ENCODE results near the gene DNAJB5. TPM values are rescaled to one million over a fixed set of nuclear protein-coding genes. Genes with fewer than 3 reads are reported as not detected.

The DNAJB5 gene
- total RNA-seq, 3 donors from 2014 or later = 1.2 to 32.9 (median 5.8) TPM

DNA sequence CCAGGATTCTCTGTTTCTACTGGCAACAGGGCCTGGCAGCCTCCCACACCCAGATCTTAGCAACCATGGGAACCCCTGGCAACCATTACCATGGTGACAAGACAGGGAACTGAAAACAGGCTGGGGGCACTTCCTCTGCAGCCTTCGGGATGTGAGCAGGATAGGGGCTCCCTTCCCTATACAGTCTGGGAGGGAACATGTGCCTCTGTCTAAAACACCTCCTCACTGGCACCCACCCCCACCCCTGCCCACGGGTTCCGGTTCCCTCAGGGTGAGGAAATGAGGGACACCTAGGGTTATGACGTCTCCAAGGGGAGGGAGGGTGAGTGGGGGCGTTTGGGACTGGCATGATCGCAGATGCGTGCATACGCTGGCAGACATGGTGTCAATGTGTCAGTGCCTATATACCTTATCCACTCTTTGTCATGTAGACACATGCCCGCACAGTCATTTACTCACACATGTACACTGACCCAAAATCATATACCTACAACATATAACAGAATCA is 3.0 kb upstream of the DNAJB5 start:
- no peak for TF ChIP-seq CTCF (IDR thresholded peaks at IDR 0.05)
- intact Hi-C loops (cut with DNase I, micrococcal nuclease) = loop anchor here in 1 of 2 donors (5.0 kb wide), 1 partner anchor 89 kb away; a partner anchor contains a TSS
- Histone ChIP-seq H3K9me3 (no peaks in the 10 kb centered on the region), H3K4me3 (no peak overlapping the region), H3K4me1 (ENCODE audit: low read depth) (peaks cover 4% of the 10 kb centered on the region), H3K36me3 (ENCODE audit: low read depth) (no peaks in the 10 kb centered on the region)
- DNase-seq (peak in 1 of 3 donors; percentile 22), ATAC-seq (no peak)

DNA sequence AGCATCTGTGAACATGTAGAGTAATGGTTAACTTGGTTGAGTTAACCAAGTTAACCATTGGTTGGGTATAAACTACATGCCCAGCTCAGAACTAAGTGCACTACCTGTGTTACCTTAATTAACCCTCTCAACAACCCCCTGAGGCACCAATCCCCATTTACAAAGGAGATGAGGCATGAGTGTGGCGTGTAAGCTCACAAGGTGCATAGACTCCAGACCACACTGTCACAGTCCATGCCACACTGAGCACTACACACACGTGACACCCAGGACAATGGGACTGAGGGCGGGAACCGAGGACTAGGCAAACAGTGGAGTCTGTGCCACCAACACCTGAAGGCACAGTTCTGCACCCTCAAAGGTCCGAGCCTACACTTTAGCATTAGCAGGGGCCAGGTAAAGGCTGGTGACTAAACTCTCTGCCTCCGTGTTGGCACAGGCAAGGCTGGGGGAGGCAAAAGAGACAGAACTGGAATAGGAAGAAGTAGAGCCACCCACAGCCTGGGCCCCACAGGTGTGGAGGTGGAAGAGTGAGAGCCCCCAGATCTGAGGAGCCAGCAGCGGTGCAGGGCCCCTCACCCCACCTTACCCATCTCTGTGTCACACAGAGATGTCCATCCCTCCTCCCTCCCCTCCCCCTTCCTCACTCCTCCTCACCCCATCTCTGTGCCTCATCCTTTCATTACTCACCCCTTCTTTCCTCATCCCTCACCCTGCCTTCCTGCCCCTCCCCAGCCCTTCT is 2.2 kb upstream of the DNAJB5 start:
- DNase-seq = no peak

DNA sequence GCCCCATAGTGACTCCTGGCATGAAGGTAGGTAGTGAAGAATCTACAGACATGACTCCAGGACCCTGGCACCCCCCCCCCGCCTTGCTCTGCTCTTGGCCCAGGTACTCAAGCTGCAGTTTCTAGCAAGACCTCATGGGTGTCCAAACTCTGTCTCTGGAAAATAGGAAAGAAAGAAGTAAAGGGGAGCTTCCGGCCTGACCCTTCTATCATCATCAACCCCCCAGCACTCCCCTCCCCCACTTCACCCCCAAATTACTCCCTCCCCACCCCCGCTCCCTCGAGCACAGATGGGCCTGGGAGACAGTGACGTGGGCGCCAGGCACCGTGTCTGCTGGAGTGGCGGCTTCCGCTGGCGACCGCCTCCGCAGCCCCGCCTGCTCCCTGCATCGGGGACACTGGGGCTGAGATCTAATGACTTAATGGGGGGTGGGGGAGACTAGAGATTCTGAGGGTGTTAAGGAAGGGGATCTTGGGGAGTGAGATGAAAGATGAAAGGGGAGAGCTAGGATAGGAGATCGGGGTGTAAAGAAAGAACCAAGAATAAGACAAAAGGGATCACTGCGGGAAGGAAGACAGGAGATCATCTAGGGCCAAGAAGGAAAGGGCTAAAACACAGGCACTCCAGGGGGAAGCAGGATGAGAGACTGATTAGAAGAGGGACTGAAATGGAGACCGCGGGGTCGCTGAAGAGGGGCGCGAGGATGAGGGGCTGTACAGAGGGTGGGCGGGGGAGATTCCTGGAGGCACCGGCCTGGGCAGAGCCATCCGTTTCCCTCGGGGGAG is 1.1 kb upstream of the DNAJB5 start:
- ATAC-seq (no peak), DNase-seq (peak; percentile 24 to 77 (median 46))
- intact Hi-C loops (cut with DNase I, micrococcal nuclease) = loop anchor here in 1 of 2 donors (5.0 kb wide), 1 partner anchor 91 kb away; a partner anchor contains a TSS
- peaks cover 4% of the 10 kb centered on the region for H3K4me1 ChIP-seq (ENCODE audit: low read depth)
- no peaks in the 10 kb centered on the region for H3K9me3 ChIP-seq
- no peak overlapping the region for H3K4me3 ChIP-seq
- TF ChIP-seq CTCF (IDR thresholded peaks at IDR 0.05) = no peak
- no peaks in the 10 kb centered on the region for H3K36me3 ChIP-seq (ENCODE audit: low read depth)

More for the DNA sequence above, 2.2 kb upstream of the DNAJB5 start:
- Histone ChIP-seq H3K4me1 (ENCODE audit: low read depth) (peaks cover 4% of the 10 kb centered on the region), H3K36me3 (ENCODE audit: low read depth) (no peaks in the 10 kb centered on the region), H3K4me3 (no peak overlapping the region), H3K9me3 (no peaks in the 10 kb centered on the region)
- no peak for TF ChIP-seq CTCF (IDR thresholded peaks at IDR 0.05)
- ATAC-seq = no peak
- intact Hi-C loops (cut with DNase I, micrococcal nuclease) = loop anchor here in 1 of 2 donors (5.0 kb wide), 1 partner anchor 90 kb away; a partner anchor contains a TSS

- Histone ChIP-seq H3K4me3 (peak overlapping the region; percentile 29), H3K4me1 (ENCODE audit: low read depth) (peaks cover 4% of the 10 kb centered on the region), H3K36me3 (ENCODE audit: low read depth) (no peaks in the 10 kb centered on the region), H3K9me3 (no peaks in the 10 kb centered on the region)
- TF ChIP-seq CTCF (IDR thresholded peaks at IDR 0.05) = no peak
- DNase-seq (peak; percentile 60 to 77 (median 64)), ATAC-seq (peak; percentile 30)
- intact Hi-C loops (cut with DNase I, micrococcal nuclease) = loop anchor here in 1 of 2 donors (5.0 kb wide), 1 partner anchor 93 kb away; a partner anchor contains a TSS
These were observed 546 bp downstream of the DNAJB5 start for GRCh38 chr9:34989946-34990635.

DNA sequence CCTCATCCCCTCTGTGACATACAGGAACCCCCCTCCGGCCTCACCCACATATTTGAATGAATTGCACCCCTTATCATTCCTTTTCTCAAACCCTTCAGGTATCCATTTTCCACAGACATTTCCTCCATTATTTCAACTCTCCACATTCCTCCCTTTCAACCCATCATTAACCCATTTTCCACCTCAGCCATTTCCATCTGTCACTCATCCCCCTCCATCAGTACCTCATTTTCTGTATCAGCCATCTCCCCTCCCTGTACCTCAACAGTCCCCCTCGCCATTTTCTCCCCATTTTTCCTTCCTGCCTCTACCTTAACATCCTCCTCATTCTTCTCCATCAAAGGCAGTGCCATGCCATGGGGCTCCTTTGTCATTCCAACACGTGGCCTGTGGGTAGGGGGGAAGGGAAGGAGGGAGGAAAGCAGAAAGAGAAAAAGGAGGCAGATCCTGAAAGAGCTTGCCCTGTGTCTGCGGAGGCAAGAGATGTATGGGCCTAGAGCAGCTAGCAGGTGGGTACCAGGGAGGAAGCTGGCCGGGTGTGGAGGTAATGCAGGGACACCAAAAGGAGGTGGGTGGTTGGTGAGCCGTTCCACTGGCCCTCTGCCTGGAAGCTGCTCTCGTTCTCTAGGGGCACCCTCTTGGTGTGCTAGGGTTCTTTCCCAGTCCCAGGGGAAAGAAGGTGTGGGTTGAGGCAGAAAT is 1.5 kb downstream of the DNAJB5 start:
- TF ChIP-seq CTCF (IDR thresholded peaks at IDR 0.05) = no peak
- DNase-seq (no peak), ATAC-seq (no peak)
- H3K4me1 ChIP-seq (ENCODE audit: low read depth) = peaks cover 4% of the 10 kb centered on the region
- H3K4me3 ChIP-seq = no peak overlapping the region
- no peaks in the 10 kb centered on the region for H3K9me3 ChIP-seq
- intact Hi-C loops (cut with DNase I, micrococcal nuclease) = no loop called here
- no peaks in the 10 kb centered on the region for H3K36me3 ChIP-seq (ENCODE audit: low read depth)
